Right lobe of liver (tissue), 4 donors: ENCODE data around the gene HPGD.

Source experiments
- CTCF ChIP-seq, 4 donors: fragments of 200-600 bp in 3 of 4; fragments of 450-650 bp in 1 of 4; IDR thresholded peaks; one replicate each; pipeline versions ENCODE4 v1.5.1 to v1.8.0; 2016 to 2022; ENCODE audit warnings: antibody characterized with exemption in 4 of 4, mild to moderate bottlenecking in 2 of 4
- POLR2A ChIP-seq: fragments of 450-650 bp; IDR thresholded peaks from one replicate; pipeline ENCODE4 v1.6.1; 2017; ENCODE audit warnings: antibody characterized with exemption, mild to moderate bottlenecking
- donor health status: DM: no; HTN: no; CAD: no.
- donor health status: DM: no; HTN: no; CAD: no.
- donor health status: DM: no; HTN: yes; CAD: no.

- TF ChIP-seq POLR2A (no peak), CTCF (IDR thresholded peaks at IDR 0.05) (no peak)
Observed at GRCh38 chr4:174520660-174521059, 1.6 kb downstream of the HPGD start.
